ENCODE results near the gene CFAP221.

- TF ChIP-seq TAF1 (IDR thresholded peaks at IDR 0.05; ENCODE audit: borderline replicate concordance, insufficient read depth, low read length) (no peak), POLR2AphosphoS5 (IDR thresholded peaks at IDR 0.05; ENCODE audit: low read depth, low read length) (no peak), SIN3A (IDR thresholded peaks at IDR 0.05; ENCODE audit: borderline replicate concordance, insufficient read depth, low read length) (no peak)
- TF ChIP-seq, protein P1, sequence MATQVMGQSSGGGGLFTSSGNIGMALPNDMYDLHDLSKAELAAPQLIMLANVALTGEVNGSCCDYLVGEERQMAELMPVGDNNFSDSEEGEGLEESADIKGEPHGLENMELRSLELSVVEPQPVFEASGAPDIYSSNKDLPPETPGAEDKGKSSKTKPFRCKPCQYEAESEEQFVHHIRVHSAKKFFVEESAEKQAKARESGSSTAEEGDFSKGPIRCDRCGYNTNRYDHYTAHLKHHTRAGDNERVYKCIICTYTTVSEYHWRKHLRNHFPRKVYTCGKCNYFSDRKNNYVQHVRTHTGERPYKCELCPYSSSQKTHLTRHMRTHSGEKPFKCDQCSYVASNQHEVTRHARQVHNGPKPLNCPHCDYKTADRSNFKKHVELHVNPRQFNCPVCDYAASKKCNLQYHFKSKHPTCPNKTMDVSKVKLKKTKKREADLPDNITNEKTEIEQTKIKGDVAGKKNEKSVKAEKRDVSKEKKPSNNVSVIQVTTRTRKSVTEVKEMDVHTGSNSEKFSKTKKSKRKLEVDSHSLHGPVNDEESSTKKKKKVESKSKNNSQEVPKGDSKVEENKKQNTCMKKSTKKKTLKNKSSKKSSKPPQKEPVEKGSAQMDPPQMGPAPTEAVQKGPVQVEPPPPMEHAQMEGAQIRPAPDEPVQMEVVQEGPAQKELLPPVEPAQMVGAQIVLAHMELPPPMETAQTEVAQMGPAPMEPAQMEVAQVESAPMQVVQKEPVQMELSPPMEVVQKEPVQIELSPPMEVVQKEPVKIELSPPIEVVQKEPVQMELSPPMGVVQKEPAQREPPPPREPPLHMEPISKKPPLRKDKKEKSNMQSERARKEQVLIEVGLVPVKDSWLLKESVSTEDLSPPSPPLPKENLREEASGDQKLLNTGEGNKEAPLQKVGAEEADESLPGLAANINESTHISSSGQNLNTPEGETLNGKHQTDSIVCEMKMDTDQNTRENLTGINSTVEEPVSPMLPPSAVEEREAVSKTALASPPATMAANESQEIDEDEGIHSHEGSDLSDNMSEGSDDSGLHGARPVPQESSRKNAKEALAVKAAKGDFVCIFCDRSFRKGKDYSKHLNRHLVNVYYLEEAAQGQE (IDR thresholded peaks at IDR 0.05; ENCODE audit: insufficient read depth in 1 of 2, low read depth in 2 of 2, low read length in 2 of 2): no peak
These were observed 153.2 kb downstream of the CFAP221 start for GRCh38 chr2:119697290-119698020.

All from PFSK-1 (cell line).